Activated naive CD8-positive, alpha-beta T cell treated with anti-CD3 and anti-CD28 coated beads for 36 hours (primary cell): ENCODE results near the gene CCL26. TPM values are rescaled to one million over a fixed set of nuclear protein-coding genes. Genes with fewer than 3 reads are reported as not detected.
"Not testable (repeated sequence)": the region's sequence is repeated elsewhere in the genome, so short reads cannot be mapped to it uniquely, and the experiment has no call there.

Experiments
- DNase-seq: peaks from one replicate; pipeline ENCODE4 v3.0.0; 2021
- H3K27ac Mint-ChIP-seq: one replicate; pipeline ENCODE4 v1.8.0; 2022; ENCODE audit warnings: mild to moderate bottlenecking, moderate library complexity, mixed read lengths
- H3K27me3 Mint-ChIP-seq: one replicate; pipeline ENCODE4 v1.8.0; 2022; ENCODE audit warnings: mild to moderate bottlenecking, mixed read lengths
- H3K36me3 Mint-ChIP-seq: one replicate; pipeline ENCODE4 v1.8.0; 2021; ENCODE audit warnings: mild to moderate bottlenecking, mixed read lengths
- H3K4me1 Mint-ChIP-seq: one replicate; pipeline ENCODE4 v1.8.0; 2021; ENCODE audit warnings: mixed read lengths
- H3K4me3 Mint-ChIP-seq: one replicate; pipeline ENCODE4 v1.8.0; 2022; ENCODE audit warnings: mild to moderate bottlenecking, moderate library complexity, mixed read lengths
- H3K9me3 Mint-ChIP-seq: one replicate; pipeline ENCODE4 v1.8.0; 2022; ENCODE audit warnings: mixed read lengths
- total RNA-seq, 2 experiments: library from RNA; stranded (reverse); gene quantifications; one replicate each; pipeline ENCODE4 v1.2.3, GENCODE V29; 2021

Gene CCL26
- total RNA-seq, 2 experiments from 2014 or later = not detected

DNA sequence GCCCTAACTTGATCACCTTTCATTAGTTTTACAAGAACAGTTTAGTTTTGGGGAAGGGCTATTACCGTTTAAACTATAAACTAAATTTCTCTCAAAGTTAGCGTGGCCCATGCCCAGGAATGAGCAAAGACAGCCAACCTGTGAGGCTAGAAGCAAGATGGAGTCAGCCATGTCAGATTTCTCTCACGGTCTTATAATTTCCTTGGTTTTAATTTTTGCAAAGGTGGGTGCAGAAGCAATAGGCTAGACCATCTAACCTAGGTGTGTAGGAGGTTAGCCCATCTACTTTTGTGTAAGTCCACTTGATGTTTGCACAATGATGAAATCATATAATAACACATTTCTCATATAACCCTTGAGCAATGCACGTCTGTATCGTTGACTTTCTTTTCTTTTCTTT, 32.7 kb upstream of the CCL26 start:
- H3K36me3 Mint-ChIP-seq = no peaks in the 10 kb centered on the region
- H3K4me1 Mint-ChIP-seq = no peaks in the 10 kb centered on the region
- no peak overlapping the region for H3K4me3 Mint-ChIP-seq
- H3K27ac Mint-ChIP-seq = no peak overlapping the region
- DNase-seq = no peak
- peaks cover 3% of the 10 kb centered on the region for H3K27me3 Mint-ChIP-seq
- peaks cover 14% of the 10 kb centered on the region for H3K9me3 Mint-ChIP-seq

DNA sequence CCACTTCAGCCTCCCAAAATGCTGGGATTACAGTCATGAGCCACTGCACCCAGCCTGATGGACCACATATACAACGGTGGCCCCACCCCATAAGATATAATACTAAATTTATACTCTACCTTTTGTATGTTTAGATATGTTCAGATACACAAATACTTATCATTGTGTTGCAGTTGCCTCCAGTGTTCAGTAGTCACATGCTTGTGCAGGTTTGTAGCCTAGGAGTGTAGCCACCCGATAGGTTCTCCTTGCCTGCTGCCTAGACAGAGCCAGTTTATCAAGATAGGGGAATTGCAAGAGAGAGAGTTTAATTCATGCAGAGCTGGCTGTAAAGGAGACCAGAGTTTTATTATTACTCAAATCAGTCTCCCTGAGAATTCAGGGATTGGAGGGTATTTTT, 32.0 kb upstream of the CCL26 start:
- H3K27ac Mint-ChIP-seq = no peak overlapping the region
- no peak for DNase-seq
- no peak overlapping the region for H3K4me3 Mint-ChIP-seq
- H3K36me3 Mint-ChIP-seq = no peaks in the 10 kb centered on the region
- H3K4me1 Mint-ChIP-seq = no peaks in the 10 kb centered on the region
- H3K9me3 Mint-ChIP-seq = peaks cover 14% of the 10 kb centered on the region
- peaks cover 3% of the 10 kb centered on the region for H3K27me3 Mint-ChIP-seq

- H3K4me3 Mint-ChIP-seq = no peak overlapping the region
- no peaks in the 10 kb centered on the region for H3K36me3 Mint-ChIP-seq
- H3K27ac Mint-ChIP-seq = no peak overlapping the region
- H3K27me3 Mint-ChIP-seq = peaks cover 5% of the 10 kb centered on the region
- peaks cover 12% of the 10 kb centered on the region for H3K9me3 Mint-ChIP-seq
- peaks cover 3% of the 10 kb centered on the region for H3K4me1 Mint-ChIP-seq
- DNase-seq = no peak
Observed at GRCh38 chr7:75802552-75802821, 30.5 kb upstream of the CCL26 start.

DNA sequence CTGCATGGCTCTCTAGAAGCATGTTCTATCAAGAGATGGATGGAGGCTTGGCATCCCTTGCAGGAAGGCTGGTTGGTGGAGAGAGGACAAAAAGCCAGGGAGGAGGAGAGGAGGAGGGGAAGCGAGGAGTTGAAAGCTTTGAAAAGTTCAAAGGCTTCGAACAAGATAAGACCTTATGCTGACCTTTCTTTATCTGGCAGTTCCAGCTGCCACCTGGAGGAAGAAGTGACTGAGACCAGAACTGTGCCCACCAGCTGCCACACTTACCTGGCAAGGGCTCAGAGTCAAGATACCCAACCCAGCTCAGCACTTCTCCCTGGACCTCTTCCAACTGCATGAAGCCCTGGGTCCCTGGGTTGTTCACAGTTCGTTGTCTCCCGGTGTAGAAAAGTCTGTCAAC, 26.8 kb upstream of the CCL26 start:
- H3K27me3 Mint-ChIP-seq = peaks cover 11% of the 10 kb centered on the region
- H3K36me3 Mint-ChIP-seq = no peaks in the 10 kb centered on the region
- H3K4me3 Mint-ChIP-seq = no peak overlapping the region
- no peak overlapping the region for H3K27ac Mint-ChIP-seq
- DNase-seq = no peak
- H3K4me1 Mint-ChIP-seq = peaks cover 4% of the 10 kb centered on the region
- no peaks in the 10 kb centered on the region for H3K9me3 Mint-ChIP-seq

GRCh38 chr7:75796420-75796819, 24.4 kb upstream of the CCL26 start:
- H3K4me1 Mint-ChIP-seq = peaks cover 4% of the 10 kb centered on the region
- no peak overlapping the region for H3K27ac Mint-ChIP-seq
- no peak for DNase-seq
- no peaks in the 10 kb centered on the region for H3K36me3 Mint-ChIP-seq
- no peak overlapping the region for H3K4me3 Mint-ChIP-seq
- H3K27me3 Mint-ChIP-seq = peaks cover 11% of the 10 kb centered on the region
- H3K9me3 Mint-ChIP-seq = no peaks in the 10 kb centered on the region

- no peaks in the 10 kb centered on the region for H3K9me3 Mint-ChIP-seq
- DNase-seq = no peak
- H3K4me3 Mint-ChIP-seq = no peak overlapping the region
- peaks cover 4% of the 10 kb centered on the region for H3K4me1 Mint-ChIP-seq
- no peaks in the 10 kb centered on the region for H3K36me3 Mint-ChIP-seq
- H3K27ac Mint-ChIP-seq = no peak overlapping the region
- H3K27me3 Mint-ChIP-seq = peaks cover 11% of the 10 kb centered on the region
Observed at GRCh38 chr7:75795831-75796285, 23.8 kb upstream of the CCL26 start.

DNA sequence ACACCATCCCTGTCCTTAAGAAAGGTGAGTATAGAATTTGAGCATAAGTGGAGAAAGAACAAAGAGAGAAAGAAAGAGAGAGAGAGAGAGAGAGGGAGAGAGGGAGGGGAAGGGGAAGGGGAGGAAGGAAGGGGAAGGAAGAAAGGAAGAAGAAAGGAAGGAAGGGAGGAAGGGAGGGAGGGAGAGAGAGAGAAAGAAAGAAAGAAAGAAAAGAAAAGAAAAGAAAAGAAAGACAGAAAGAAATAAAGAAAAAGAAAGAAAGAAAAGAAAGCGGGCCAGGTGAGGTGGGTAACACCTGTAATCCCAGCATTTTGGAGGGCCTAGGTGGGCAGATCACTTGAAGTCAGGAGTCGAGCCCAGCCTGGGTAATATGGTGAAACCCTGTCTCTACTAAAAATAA, 21.7 kb upstream of the CCL26 start:
- H3K27me3 Mint-ChIP-seq = peaks cover 11% of the 10 kb centered on the region
- no peaks in the 10 kb centered on the region for H3K36me3 Mint-ChIP-seq
- H3K27ac Mint-ChIP-seq = no peak overlapping the region
- H3K4me1 Mint-ChIP-seq = peaks cover 4% of the 10 kb centered on the region
- no peak for DNase-seq
- H3K4me3 Mint-ChIP-seq = no peak overlapping the region
- H3K9me3 Mint-ChIP-seq = no peaks in the 10 kb centered on the region

- H3K4me3 Mint-ChIP-seq, H3K4me1 Mint-ChIP-seq, H3K36me3 Mint-ChIP-seq, H3K27me3 Mint-ChIP-seq, H3K9me3 Mint-ChIP-seq, DNase-seq, H3K27ac Mint-ChIP-seq: not testable (repeated sequence)
Observed at GRCh38 chr7:75792567-75792966, 20.6 kb upstream of the CCL26 start.

DNA sequence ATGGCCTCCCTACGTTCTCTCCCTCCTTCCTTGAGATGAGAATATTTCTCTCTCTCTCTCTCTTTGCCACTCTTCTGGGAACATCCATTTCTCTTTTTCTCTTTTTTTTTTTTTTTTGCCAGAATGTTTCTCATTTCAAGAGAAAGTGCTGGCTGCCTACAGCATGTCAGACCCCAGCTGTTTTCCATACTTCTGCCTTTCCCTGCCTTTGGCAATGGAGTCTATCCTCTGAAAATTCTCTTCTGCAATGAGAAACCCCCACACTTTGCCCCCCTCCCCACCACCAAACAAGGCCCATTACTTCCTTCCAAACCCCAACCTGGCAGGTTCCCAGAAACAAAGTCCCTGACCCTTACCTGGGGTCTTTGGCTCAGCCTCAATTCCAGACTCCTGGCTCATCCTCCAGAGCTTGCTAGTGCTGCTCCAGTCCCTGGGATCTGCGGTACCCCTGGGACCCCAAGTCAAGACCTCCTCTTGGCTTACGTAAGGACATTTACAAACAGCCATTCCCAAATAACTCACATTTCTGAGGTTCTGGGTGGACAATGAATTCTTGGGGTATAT, 17.4 kb upstream of the CCL26 start:
- Mint-ChIP-seq H3K4me3 (no peak overlapping the region), H3K36me3 (no peaks in the 10 kb centered on the region), H3K27ac (no peak overlapping the region), H3K9me3 (no peaks in the 10 kb centered on the region), H3K4me1 (peaks cover 3% of the 10 kb centered on the region), H3K27me3 (peaks cover 6% of the 10 kb centered on the region)
- DNase-seq = no peak

DNA sequence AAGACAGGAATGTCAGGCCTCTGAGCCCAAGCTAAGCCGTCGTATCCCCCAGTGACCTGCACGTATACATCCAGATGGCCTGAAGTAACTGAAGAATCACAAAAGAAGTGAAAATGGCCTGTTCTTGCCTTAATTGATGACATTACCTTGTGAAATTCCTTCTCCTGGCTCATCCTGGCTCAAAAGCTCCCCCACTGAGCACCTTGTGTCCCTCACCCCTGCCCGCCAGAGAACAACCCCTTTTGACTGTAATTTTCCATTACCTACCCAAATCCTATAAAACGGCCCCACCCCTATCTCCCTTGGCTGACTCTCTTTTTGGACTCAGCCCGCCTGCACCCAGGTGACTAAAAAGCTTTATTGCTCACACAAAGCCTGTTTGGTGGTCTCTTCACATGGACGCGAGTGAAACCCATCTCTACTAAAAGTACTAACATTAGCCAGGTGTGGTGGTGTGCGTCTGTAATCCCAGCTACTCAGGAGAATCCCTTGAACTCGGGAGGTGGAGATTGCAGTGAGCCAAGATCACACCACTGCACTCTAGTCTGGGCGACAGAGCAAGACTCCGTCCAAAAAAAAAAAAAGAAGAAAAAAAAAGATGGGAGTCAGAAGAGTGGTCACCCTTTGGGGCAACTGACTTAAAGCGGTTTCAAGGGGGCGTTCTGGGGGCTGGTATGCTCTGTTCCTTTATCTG, 16.3 kb upstream of the CCL26 start:
- not testable (repeated sequence) for H3K4me3 Mint-ChIP-seq, DNase-seq, H3K27me3 Mint-ChIP-seq, H3K36me3 Mint-ChIP-seq, H3K27ac Mint-ChIP-seq, H3K4me1 Mint-ChIP-seq, H3K9me3 Mint-ChIP-seq

GRCh38 chr7:75783058-75783457, 11.0 kb upstream of the CCL26 start:
- not testable (repeated sequence) for H3K4me3 Mint-ChIP-seq, H3K27ac Mint-ChIP-seq, H3K36me3 Mint-ChIP-seq, H3K9me3 Mint-ChIP-seq, DNase-seq
- H3K4me1 Mint-ChIP-seq = peaks cover 13% of the 10 kb centered on the region
- peaks cover 32% of the 10 kb centered on the region for H3K27me3 Mint-ChIP-seq

GRCh38 chr7:75780647-75781273, 8.7 kb upstream of the CCL26 start:
- H3K9me3 Mint-ChIP-seq, DNase-seq, H3K36me3 Mint-ChIP-seq, H3K4me3 Mint-ChIP-seq, H3K27ac Mint-ChIP-seq: not testable (repeated sequence)
- Mint-ChIP-seq H3K4me1 (peaks cover 25% of the 10 kb centered on the region), H3K27me3 (peaks cover 32% of the 10 kb centered on the region)

DNA sequence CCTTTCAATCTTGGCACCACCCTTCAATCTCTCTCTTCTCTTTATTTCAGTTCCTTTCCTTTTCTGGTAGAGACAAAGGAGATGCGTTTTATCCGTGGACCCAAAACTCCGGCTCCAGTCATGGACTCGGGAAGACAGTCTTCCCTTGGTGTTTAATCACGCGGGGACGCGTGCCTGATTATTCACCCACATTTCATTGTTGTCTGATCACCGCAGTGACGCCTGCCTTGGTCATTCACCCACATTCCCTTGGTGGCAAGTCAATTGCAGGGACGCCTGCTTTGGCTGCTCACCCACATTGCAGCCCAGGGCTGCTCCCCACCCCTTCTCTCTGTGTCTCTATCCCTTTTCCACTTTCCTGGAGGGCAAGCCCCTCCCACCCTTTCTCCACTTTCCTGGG, 7.5 kb upstream of the CCL26 start:
- H3K4me1 Mint-ChIP-seq = peaks cover 31% of the 10 kb centered on the region
- H3K4me3 Mint-ChIP-seq, H3K36me3 Mint-ChIP-seq, DNase-seq, H3K27ac Mint-ChIP-seq, H3K9me3 Mint-ChIP-seq: not testable (repeated sequence)
- H3K27me3 Mint-ChIP-seq = peaks cover 32% of the 10 kb centered on the region

DNA sequence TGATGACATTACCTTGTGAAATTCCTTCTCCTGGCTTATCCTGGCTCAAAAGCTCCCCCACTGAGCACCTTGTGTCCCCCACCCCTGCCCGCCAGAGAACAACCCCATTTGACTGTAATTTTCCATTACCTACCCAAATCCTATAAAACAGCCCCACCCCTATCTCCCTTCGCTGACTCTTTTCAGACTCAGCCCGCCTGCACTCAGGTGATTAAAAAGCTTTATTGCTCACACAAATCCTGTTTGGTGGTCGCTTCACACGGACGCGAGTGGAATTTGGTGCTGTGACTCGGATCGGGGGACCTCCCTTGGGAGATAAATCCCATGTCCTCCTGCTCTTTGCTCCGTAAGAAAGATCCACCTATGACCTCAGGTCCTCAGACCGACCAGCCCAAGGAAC, 7.0 kb upstream of the CCL26 start:
- not testable (repeated sequence) for H3K36me3 Mint-ChIP-seq, DNase-seq

DNA sequence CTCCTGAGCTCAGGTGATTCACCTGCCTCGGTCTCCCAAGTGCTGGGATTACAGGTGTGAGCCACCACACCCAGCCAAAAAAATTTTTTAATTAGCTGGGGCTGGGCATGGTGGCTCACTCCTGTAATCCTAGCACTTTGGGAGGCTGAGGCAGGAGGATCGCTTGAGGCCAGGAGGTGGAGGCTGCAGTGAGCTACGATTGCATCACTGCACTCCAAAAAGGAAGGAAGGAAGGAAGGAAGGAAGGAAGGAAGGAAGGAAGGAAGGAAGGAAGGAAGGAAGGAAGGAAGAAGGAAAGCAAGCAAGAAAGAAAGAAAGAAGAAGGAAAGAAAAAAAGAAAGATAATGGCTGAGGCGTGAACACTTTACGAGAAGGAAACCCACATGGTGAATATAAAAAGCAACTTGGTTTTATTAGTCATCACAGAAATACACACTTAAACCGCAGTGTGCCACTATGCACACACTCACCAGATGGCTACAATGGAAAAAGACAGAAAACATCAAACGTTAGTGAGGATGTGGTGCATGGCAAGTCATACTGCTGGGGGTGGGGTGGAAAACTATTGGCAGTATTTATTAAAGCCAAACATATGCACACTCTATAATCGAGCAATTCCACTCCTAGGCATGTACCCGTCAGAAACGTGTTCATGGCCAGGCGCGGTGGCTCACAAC, 4.4 kb upstream of the CCL26 start:
- Mint-ChIP-seq H3K9me3 (peaks cover 2% of the 10 kb centered on the region), H3K27me3 (peaks cover 15% of the 10 kb centered on the region), H3K36me3 (peaks cover 2% of the 10 kb centered on the region), H3K4me1 (peaks cover 31% of the 10 kb centered on the region), H3K4me3 (peak overlapping the region; percentile 25), H3K27ac (peak overlapping the region; percentile 80)
- DNase-seq = peak; percentile 64

More for the DNA sequence above, 7.0 kb upstream of the CCL26 start:
- H3K4me3 Mint-ChIP-seq, H3K27ac Mint-ChIP-seq, H3K9me3 Mint-ChIP-seq: not testable (repeated sequence)
- H3K4me1 Mint-ChIP-seq = peaks cover 31% of the 10 kb centered on the region
- peaks cover 32% of the 10 kb centered on the region for H3K27me3 Mint-ChIP-seq
